SJSA1 (cell line): Measurements from ENCODE around the gene FGGY. TPM values are rescaled to one million over a fixed set of nuclear protein-coding genes. Genes with fewer than 3 reads are reported as not detected.
A peak's percentile ranks its signal among the peaks of the same experiment; 100 is the strongest.
"Not testable (repeated sequence)": the region's sequence is repeated elsewhere in the genome, so short reads cannot be mapped to it uniquely, and the experiment has no call there.

Experiments
- DNase-seq, 2 experiments: peaks; one replicate each; pipeline ENCODE4 v3.0.0-alpha.2; 2015 to 2020; ENCODE audit warnings: low spot score in 2 of 2, low read depth in 1 of 2
- H3K27ac ChIP-seq: fragments of 250-450 bp; sonication (Bioruptor Pico); 2 replicates; pipeline ENCODE4 v1.5.1; 2020; ENCODE audit warnings: mild to moderate bottlenecking, moderate library complexity
- H3K27me3 ChIP-seq: fragments of 250-450 bp; sonication (Bioruptor Pico); replicated peaks from 2 replicates; pipeline ENCODE4 v1.5.1; 2020; ENCODE audit warnings: mild to moderate bottlenecking, moderate library complexity
- H3K36me3 ChIP-seq: fragments of 250-450 bp; sonication (Bioruptor Pico); 2 replicates; pipeline ENCODE4 v1.5.1; 2020; ENCODE audit warnings: mild to moderate bottlenecking
- H3K4me1 ChIP-seq: fragments of 250-450 bp; sonication (Bioruptor Pico); replicated peaks from 2 replicates; pipeline ENCODE4 v1.6.1; 2021; ENCODE audit warnings: mild to moderate bottlenecking
- H3K4me3 ChIP-seq: fragments of 250-450 bp; sonication (Bioruptor Pico); 2 replicates; pipeline ENCODE4 v1.5.1; 2020; ENCODE audit warnings: mild to moderate bottlenecking
- H3K9me3 ChIP-seq: fragments of 250-450 bp; sonication (Bioruptor Pico); replicated peaks from 2 replicates; pipeline ENCODE4 v1.5.1; 2020; ENCODE audit warnings: mild to moderate bottlenecking
- total RNA-seq: library from RNA; depleted of rRNA; stranded (reverse); fragments of >200 nt; shearing (Covaris generic); gene quantifications from 2 replicates; pipeline ENCODE4 v1.2.3, GENCODE V29; 2014

Gene FGGY
- total RNA-seq, 1 experiment from 2014 or later, result 9.0 TPM

- Histone ChIP-seq H3K36me3 (no peaks in the 10 kb centered on the region), H3K27ac (no peak overlapping the region), H3K4me1 (peaks cover 13% of the 10 kb centered on the region), H3K4me3 (no peak overlapping the region), H3K9me3 (no peaks in the 10 kb centered on the region), H3K27me3 (no peaks in the 10 kb centered on the region)
- no peak for DNase-seq
Observed at GRCh38 chr1:59458884-59459283, 162.0 kb downstream of the FGGY start.

- H3K36me3 ChIP-seq, H3K4me1 ChIP-seq, DNase-seq, H3K27me3 ChIP-seq, H3K27ac ChIP-seq, H3K9me3 ChIP-seq, H3K4me3 ChIP-seq: not testable (repeated sequence)
Observed at GRCh38 chr1:59462942-59463341, 166.0 kb downstream of the FGGY start.

- not testable (repeated sequence) for H3K4me3 ChIP-seq, H3K36me3 ChIP-seq, H3K27me3 ChIP-seq, H3K4me1 ChIP-seq, H3K27ac ChIP-seq, DNase-seq, H3K9me3 ChIP-seq
Observed at GRCh38 chr1:59465478-59465877, 168.6 kb downstream of the FGGY start.

GRCh38 chr1:59468828-59469428, 172.0 kb downstream of the FGGY start:
- Histone ChIP-seq H3K27ac (no peak overlapping the region), H3K9me3 (no peaks in the 10 kb centered on the region), H3K36me3 (no peaks in the 10 kb centered on the region), H3K4me3 (no peak overlapping the region), H3K27me3 (no peaks in the 10 kb centered on the region), H3K4me1 (no peaks in the 10 kb centered on the region)
- DNase-seq, result no peak

- not testable (repeated sequence) for DNase-seq, H3K9me3 ChIP-seq, H3K27ac ChIP-seq, H3K4me3 ChIP-seq, H3K36me3 ChIP-seq, H3K27me3 ChIP-seq, H3K4me1 ChIP-seq
Observed at GRCh38 chr1:59471991-59472570, 175.2 kb downstream of the FGGY start.

- no peak overlapping the region for H3K4me3 ChIP-seq
- no peaks in the 10 kb centered on the region for H3K27me3 ChIP-seq
- peaks cover 9% of the 10 kb centered on the region for H3K4me1 ChIP-seq
- no peaks in the 10 kb centered on the region for H3K36me3 ChIP-seq
- H3K9me3 ChIP-seq, result no peaks in the 10 kb centered on the region
- DNase-seq, result no peak
- H3K27ac ChIP-seq, result no peak overlapping the region
Observed at GRCh38 chr1:59473831-59474230, 176.9 kb downstream of the FGGY start.

- Histone ChIP-seq H3K9me3 (no peaks in the 10 kb centered on the region), H3K36me3 (no peaks in the 10 kb centered on the region), H3K27ac (no peak overlapping the region), H3K27me3 (no peaks in the 10 kb centered on the region), H3K4me3 (no peak overlapping the region), H3K4me1 (peaks cover 9% of the 10 kb centered on the region)
- DNase-seq, result no peak
Observed at GRCh38 chr1:59474496-59474895, 177.6 kb downstream of the FGGY start.

GRCh38 chr1:59475737-59476136, 178.8 kb downstream of the FGGY start:
- Histone ChIP-seq H3K27me3 (no peaks in the 10 kb centered on the region), H3K4me3 (no peak overlapping the region), H3K4me1 (peaks cover 9% of the 10 kb centered on the region), H3K9me3 (no peaks in the 10 kb centered on the region), H3K27ac (no peak overlapping the region), H3K36me3 (no peaks in the 10 kb centered on the region)
- no peak for DNase-seq

GRCh38 chr1:59477286-59477685, 180.4 kb downstream of the FGGY start:
- H3K4me3 ChIP-seq, result no peak overlapping the region
- H3K9me3 ChIP-seq, result no peaks in the 10 kb centered on the region
- H3K4me1 ChIP-seq, result peaks cover 17% of the 10 kb centered on the region
- no peaks in the 10 kb centered on the region for H3K36me3 ChIP-seq
- no peaks in the 10 kb centered on the region for H3K27me3 ChIP-seq
- 0 out of 2 replicates have a peak overlapping the region, but pooled peaks have one; percentile 8 for H3K27ac ChIP-seq
- DNase-seq, result peak; percentile 29 to 51

GRCh38 chr1:59477867-59478266, 181.0 kb downstream of the FGGY start:
- Histone ChIP-seq H3K4me3 (no peak overlapping the region), H3K27ac (0 out of 2 replicates have a peak overlapping the region, but pooled peaks have one; percentile 8), H3K27me3 (no peaks in the 10 kb centered on the region), H3K36me3 (no peaks in the 10 kb centered on the region), H3K9me3 (no peaks in the 10 kb centered on the region), H3K4me1 (peaks cover 20% of the 10 kb centered on the region)
- DNase-seq, result no peak

- no peaks in the 10 kb centered on the region for H3K36me3 ChIP-seq
Observed at GRCh38 chr1:59478822-59479221, 181.9 kb downstream of the FGGY start.

GRCh38 chr1:59480188-59480888, 183.4 kb downstream of the FGGY start:
- Histone ChIP-seq H3K27ac (no peak overlapping the region), H3K36me3 (no peaks in the 10 kb centered on the region), H3K4me1 (peaks cover 40% of the 10 kb centered on the region), H3K4me3 (no peak overlapping the region), H3K27me3 (no peaks in the 10 kb centered on the region), H3K9me3 (no peaks in the 10 kb centered on the region)
- DNase-seq, result no peak

More at GRCh38 chr1:59478822-59479221, 181.9 kb downstream of the FGGY start:
- H3K4me3 ChIP-seq, result no peak overlapping the region
- no peak overlapping the region for H3K27ac ChIP-seq
- no peak for DNase-seq
- no peaks in the 10 kb centered on the region for H3K9me3 ChIP-seq
- H3K4me1 ChIP-seq, result peaks cover 29% of the 10 kb centered on the region
- no peaks in the 10 kb centered on the region for H3K27me3 ChIP-seq

- peak in 1 of 2 experiments; percentile 49 for DNase-seq
- no peaks in the 10 kb centered on the region for H3K9me3 ChIP-seq
- H3K4me1 ChIP-seq, result peaks cover 41% of the 10 kb centered on the region
- 0 out of 2 replicates have a peak overlapping the region, but pooled peaks have one; percentile 6 for H3K27ac ChIP-seq
- H3K27me3 ChIP-seq, result no peaks in the 10 kb centered on the region
- no peaks in the 10 kb centered on the region for H3K36me3 ChIP-seq
- no peak overlapping the region for H3K4me3 ChIP-seq
Observed at GRCh38 chr1:59481881-59482505, 185.1 kb downstream of the FGGY start.

- no peak for DNase-seq
- Histone ChIP-seq H3K9me3 (no peaks in the 10 kb centered on the region), H3K27me3 (no peaks in the 10 kb centered on the region), H3K36me3 (no peaks in the 10 kb centered on the region), H3K4me1 (peaks cover 32% of the 10 kb centered on the region), H3K4me3 (no peak overlapping the region), H3K27ac (no peak overlapping the region)
Observed at GRCh38 chr1:59482986-59483385, 186.1 kb downstream of the FGGY start.
